Activated effector memory CD4-positive, alpha-beta T cell treated with Interleukin-2 at 50 U/mL for 16 hours (primary cell): ENCODE measurements around the gene NOP10.

ENCODE experiments used
- DNase-seq: peaks from one replicate; pipeline ENCODE4 v3.0.0-alpha.2; 2020

Gene NOP10

GRCh38 chr15:34329006-34329405 is 13.9 kb downstream of the NOP10 start:
- DNase-seq: no peak

DNA sequence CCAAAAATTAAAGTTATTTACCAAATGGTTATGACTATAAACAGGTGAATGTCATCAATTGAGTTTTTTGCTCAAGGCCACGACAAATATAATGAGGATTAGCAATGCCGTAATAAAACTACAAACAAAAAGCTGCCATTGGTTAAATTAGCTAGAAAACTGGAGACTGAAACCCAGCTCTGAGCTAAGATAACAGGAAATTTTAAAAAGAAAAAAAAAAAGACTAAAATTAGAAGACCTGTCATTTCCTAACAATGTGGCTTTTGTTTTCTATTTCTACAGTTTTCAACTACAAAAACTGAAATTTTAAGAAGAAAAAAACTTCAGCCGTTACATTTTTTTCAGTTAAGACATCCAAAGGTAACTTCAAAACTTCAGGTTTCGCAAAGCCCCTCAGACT is 15.0 kb downstream of the NOP10 start:
- no peak for DNase-seq

- DNase-seq: no peak
These were observed 17.6 kb downstream of the NOP10 start for GRCh38 chr15:34325368-34325767.

DNA sequence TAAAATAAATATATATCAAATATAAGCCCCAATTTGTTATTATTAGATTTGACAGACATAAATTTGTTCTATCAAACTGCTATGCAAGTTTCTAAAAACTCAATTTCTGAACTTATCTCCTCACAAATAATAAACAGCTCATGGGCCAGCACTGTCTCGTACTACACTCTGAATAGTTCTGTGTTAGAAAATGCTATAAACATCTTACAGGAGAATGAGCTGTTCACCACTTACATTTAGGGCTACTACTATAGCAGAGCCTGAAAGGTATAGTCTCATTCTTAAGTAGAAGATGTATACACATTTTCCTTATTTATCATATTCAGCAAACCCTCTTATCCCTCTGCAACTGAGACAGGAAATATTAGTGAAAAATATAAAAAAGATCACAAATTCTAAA is 18.0 kb downstream of the NOP10 start:
- DNase-seq: no peak

DNA sequence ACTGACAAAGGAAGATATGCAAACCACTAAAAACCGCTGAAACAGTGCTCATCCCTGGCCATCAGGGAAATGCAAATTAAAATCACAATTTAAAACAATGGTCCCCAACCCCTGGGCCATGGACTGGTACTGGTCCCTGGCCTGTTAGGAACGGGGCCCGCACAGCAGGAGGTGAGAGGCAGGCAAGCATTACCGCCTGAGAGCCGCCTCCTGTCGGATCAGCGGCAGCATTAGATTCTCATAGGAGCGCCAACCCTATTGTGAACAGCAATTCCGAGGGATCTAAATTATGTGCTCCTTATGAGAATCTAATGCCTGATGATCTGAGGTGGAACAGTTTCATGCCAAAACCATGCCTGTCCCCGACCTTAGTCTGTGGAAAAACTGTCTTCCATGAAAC is 19.7 kb downstream of the NOP10 start:
- no peak for DNase-seq

DNA sequence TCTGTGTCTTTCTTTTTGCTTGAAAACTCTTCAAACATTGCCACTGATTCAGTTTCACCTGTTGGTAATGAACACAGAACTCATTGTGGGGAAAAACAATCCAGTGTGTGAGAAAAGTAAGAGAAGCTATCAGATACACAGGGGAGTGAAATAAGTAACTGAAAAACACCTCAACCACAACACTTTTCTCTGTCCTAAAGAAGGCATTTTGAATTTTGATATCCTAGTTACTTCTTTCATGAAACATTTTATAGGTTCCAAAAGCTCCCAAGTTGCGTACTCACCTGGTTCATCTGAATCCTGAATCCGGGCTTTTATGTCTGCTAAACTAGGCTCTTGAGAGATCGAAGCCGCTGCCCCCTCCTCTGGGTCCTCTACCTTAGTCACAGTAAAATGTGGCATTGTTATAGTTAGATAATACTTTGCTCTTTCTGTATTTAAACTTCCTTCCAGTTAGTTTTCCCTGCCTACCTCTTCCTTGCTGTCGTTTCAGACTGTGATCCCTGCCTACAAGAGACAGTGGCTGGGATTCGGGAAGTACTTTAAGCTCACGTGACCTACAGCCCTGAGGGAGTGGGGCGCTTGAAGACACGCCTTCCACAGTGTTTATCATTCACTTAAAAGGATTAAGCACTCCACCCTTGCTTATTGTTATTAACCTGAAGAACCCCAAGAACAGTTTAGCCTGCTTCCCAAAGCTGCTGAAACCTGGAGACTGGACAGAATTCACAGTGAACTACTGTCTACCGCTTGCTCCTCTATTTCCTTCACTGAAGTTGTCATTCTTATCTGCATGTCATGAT is 24.5 kb downstream of the NOP10 start:
- no peak for DNase-seq

GRCh38 chr15:34314491-34315490 is 28.1 kb downstream of the NOP10 start:
- no peak for DNase-seq

- DNase-seq: no peak
These were observed 31.4 kb downstream of the NOP10 start for GRCh38 chr15:34311563-34311962.

GRCh38 chr15:34304613-34305012 is 38.3 kb downstream of the NOP10 start:
- DNase-seq: no peak

DNA sequence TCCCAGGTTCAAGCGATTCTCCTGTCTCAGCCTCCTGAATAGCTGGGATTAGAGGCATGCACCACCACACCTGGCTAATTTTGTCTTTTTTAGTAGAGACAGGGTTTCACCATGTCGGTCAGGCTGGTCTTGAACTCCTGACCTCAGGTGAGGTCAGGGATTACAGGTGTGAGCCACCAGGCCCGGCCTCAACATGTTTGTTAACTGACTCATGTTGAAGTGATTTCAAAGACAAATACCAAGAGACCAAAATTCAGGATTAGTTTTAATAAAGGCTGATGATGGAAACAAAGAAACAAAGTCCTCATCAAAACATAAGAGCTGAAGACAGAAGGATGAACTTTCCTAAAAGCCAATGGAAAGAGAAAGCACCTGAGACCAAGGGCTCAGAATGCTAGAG is 41.9 kb downstream of the NOP10 start:
- DNase-seq: no peak

- DNase-seq: no peak
These were observed 45.9 kb downstream of the NOP10 start for GRCh38 chr15:34297059-34297458.

DNA sequence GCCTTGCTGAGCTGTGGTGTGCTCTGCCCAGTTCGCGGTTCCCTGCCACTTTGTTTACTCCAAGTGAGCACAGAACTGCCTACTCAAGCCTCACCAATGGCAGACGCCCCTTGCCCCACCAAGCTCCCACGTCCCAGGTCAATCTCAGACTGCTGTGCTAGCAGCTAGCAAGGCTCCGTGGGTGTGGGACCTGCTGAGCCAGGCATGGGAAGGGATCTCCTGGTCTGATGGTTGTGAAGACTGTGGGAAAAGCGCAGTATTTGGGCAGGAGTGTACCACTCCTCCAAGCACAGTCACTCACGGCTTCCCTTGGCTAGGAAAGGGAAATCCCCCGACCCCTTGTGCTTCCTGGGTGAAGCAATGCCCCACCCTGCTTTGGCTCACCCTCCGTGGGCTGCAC is 50.3 kb downstream of the NOP10 start:
- no peak for DNase-seq
